HepG2 (cell line): ENCODE results near the gene AXIN1. TPM values are rescaled to one million over a fixed set of nuclear protein-coding genes. Genes with fewer than 3 reads are reported as not detected.

Experiments
- ATAC-seq: fragments of 200-7000 bp; cut with Tn5 transposase; 3 replicates; pipeline ENCODE4 v1.9.1; 2020; ENCODE audit warnings: mild to moderate bottlenecking, moderate library complexity
- BruUV-seq: library from RNA; stranded (reverse); fragments of 400-500 nt; replicated peaks from 2 replicates; lab custom pipeline; 2021; lab: Mats Ljungman, UMichigan
- CTCF ChIA-PET: fragments of 300-600 bp; formaldehyde crosslinking; extraction: SDS; loops from one replicate; lab custom pipeline; 2021; ENCODE audit warnings: low total read pairs, inconsistent platforms, low intra/inter-chr PET ratio; lab: Yijun Ruan, JAX
- POLR2A ChIA-PET: fragments of 350-600 bp; sonication (Branson Sonifier 250); formaldehyde crosslinking; loops from one replicate; lab custom pipeline; 2020; ENCODE audit warnings: antibody characterized with exemption, inconsistent platforms; lab: Yijun Ruan, JAX
- DNase-seq: peaks from one replicate; pipeline ENCODE4 v3.0.0-alpha.2; 2015; ENCODE audit warnings: low spot score
- FAIRE-seq: peaks from 3 replicates; lab custom pipeline; 2011; peaks lifted over from hg19 to GRCh38; lab: Jason Lieb, UNC
- H2AFZ ChIP-seq: one replicate; pipeline ENCODE4 v1.6.1; 2011; ENCODE audit warnings: low read length, inconsistent platforms
- H3K27ac ChIP-seq: fragments of 300-600 bp; 3 replicates; pipeline ENCODE4 v1.8.0; 2011; ENCODE audit warnings: mixed run types, mild to moderate bottlenecking, mixed read lengths, low read length, inconsistent platforms; ENCODE audit not compliant: insufficient read depth; ENCODE audit errors: extremely low read length
- H3K27me3 ChIP-seq, 2 experiments: fragments of 200-600 bp in 1 of 2; 2 replicates in 1 of 2; 3 replicates in 1 of 2; pipeline versions ENCODE4 v1.6.0 to v1.8.0; 2011; ENCODE audit warnings: low read length in 2 of 2, mild to moderate bottlenecking in 2 of 2, moderate library complexity in 2 of 2, inconsistent platforms in 1 of 2; ENCODE audit not compliant: insufficient read depth in 2 of 2, control insufficient read depth in 1 of 2
- H3K36me3 ChIP-seq, 2 experiments: fragments of 200-600 bp in 1 of 2; replicated peaks in 1 of 2; 2 replicates in 1 of 2; 3 replicates in 1 of 2; pipeline versions ENCODE4 v1.5.1 to v1.8.0; 2011; ENCODE audit warnings: low read length in 2 of 2, inconsistent platforms in 1 of 2; ENCODE audit not compliant: insufficient read depth in 2 of 2, control insufficient read depth in 1 of 2
- H3K4me1 ChIP-seq: 2 replicates; pipeline ENCODE4 v1.5.1; 2012; ENCODE audit warnings: low read length, inconsistent platforms; ENCODE audit not compliant: insufficient read depth
- H3K4me2 ChIP-seq: 2 replicates; pipeline ENCODE4 v1.6.0; 2011; ENCODE audit warnings: low read depth, low read length, inconsistent platforms
- H3K4me3 ChIP-seq, 3 experiments: fragments of 200-600 bp in 1 of 3; sonication (generic), shearing (Covaris generic) in 1 of 3; replicated peaks in 1 of 3; 2 replicates each; pipeline ENCODE4 v1.5.1; 2011 to 2016; ENCODE audit warnings: low read length in 3 of 3, inconsistent platforms in 2 of 3, low read depth in 2 of 3, mild to moderate bottlenecking in 2 of 3, control low read depth in 1 of 3, mixed read lengths in 1 of 3; ENCODE audit not compliant: insufficient read depth in 1 of 3
- H3K79me2 ChIP-seq: one replicate; pipeline ENCODE4 v1.6.1; 2011; ENCODE audit warnings: low read length, inconsistent platforms; ENCODE audit not compliant: insufficient read depth
- H3K9ac ChIP-seq: 2 replicates; pipeline ENCODE4 v1.6.0; 2011; ENCODE audit warnings: mild to moderate bottlenecking, low read depth, low read length, inconsistent platforms; ENCODE audit not compliant: insufficient read depth
- H3K9me3 ChIP-seq: 2 replicates; pipeline ENCODE4 v1.5.1; 2012; ENCODE audit warnings: mild to moderate bottlenecking, low read length
- H4K20me1 ChIP-seq: 2 replicates; pipeline ENCODE4 v1.6.0; 2011; ENCODE audit warnings: inconsistent platforms, mild to moderate bottlenecking, low read length, moderate library complexity; ENCODE audit not compliant: insufficient read depth
- AGO2 ChIP-seq: fragments of 200-400 bp; formaldehyde crosslinking; optimal IDR thresholded peaks from 2 replicates; pipeline ENCODE3; 2017; ENCODE audit warnings: mild to moderate bottlenecking, low read depth, low read length, moderate library complexity
- MAFF ChIP-seq: IDR thresholded peaks from 2 replicates; pipeline ENCODE4 v1.6.1; 2011; ENCODE audit warnings: low read depth, low read length, improper control_type of control experiment
- RBM22 ChIP-seq: fragments of 200-400 bp; formaldehyde crosslinking; optimal IDR thresholded peaks from 2 replicates; pipeline ENCODE3; 2017; ENCODE audit warnings: mild to moderate bottlenecking, low read length, moderate library complexity
- TMF1 ChIP-seq: sonication (generic); formaldehyde crosslinking; IDR thresholded peaks from 2 replicates; pipeline ENCODE4 v1.8.1; 2022; ENCODE audit warnings: low read depth, missing genetic modification reagents
- ZNF343 ChIP-seq: sonication (generic); formaldehyde crosslinking; IDR thresholded peaks from 2 replicates; pipeline ENCODE4 v1.4.0; 2020; ENCODE audit warnings: mild to moderate bottlenecking, missing genetic modification reagents
- ZNF350 ChIP-seq: sonication (generic); formaldehyde crosslinking; IDR thresholded peaks from 2 replicates; pipeline ENCODE4 v1.4.0; 2020; ENCODE audit warnings: mild to moderate bottlenecking, low read depth, missing genetic modification reagents, borderline replicate concordance
- ZNF354B ChIP-seq: sonication (generic); formaldehyde crosslinking; IDR thresholded peaks from 2 replicates; pipeline ENCODE4 v1.8.0; 2022; ENCODE audit warnings: mild to moderate bottlenecking, missing genetic modification reagents
- WGBS: methylation state at CpG from one replicate; pipeline ENCODE4 v1.1.6; 2017; ENCODE audit warnings: low lambda C conversion rate; 5-methylcytosine and 5-hydroxymethylcytosine counted together
- in situ Hi-C: cut with HindIII; loops from 2 replicates; pipeline ENCODE4 v1.10.0; 2017; ENCODE audit warnings: low pct_unique_long_range_greater_than_20kb; ENCODE audit not compliant: extremely low pct_ligation_motif_present
- intact Hi-C: fragments of 100-400 bp; cut with micrococcal nuclease; formaldehyde crosslinking; loops from one replicate; pipeline ENCODE4 v1.10.0; 2022; ENCODE audit not compliant: unreplicated experiment
- polyA plus RNA-seq, 8 experiments: library from polyadenylated mRNA; depleted of rRNA in 3 of 8; stranded (reverse) in 7 of 8; unstranded in 1 of 8; fragments of >200 nt; fragmentation: Illumina TruSeq in 4 of 8; extraction: Trizol in 4 of 8; gene quantifications; 2 replicates each; pipeline versions ENCODE4 v1.2.1 to v1.2.3, GENCODE V29; 2011 to 2016; ENCODE audit warnings: low read depth in 4 of 8, missing spikeins in 1 of 8, mixed read lengths in 1 of 8; ENCODE audit not compliant: insufficient read depth in 1 of 8
- total RNA-seq, 5 experiments: library from RNA; depleted of rRNA; stranded (reverse); fragments of >200 nt; fragmentation: Illumina TruSeq; extraction: Trizol; gene quantifications; 2 replicates each; pipeline ENCODE4 v1.2.3, GENCODE V29; 2016; ENCODE audit warnings: low read depth in 1 of 5

The AXIN1 gene
- total and polyA plus RNA-seq, 2 of the 13 experiments (the other 11 are each of a cell fraction or from before 2014, with no cell fraction given) = 24.0 to 26.0 TPM

DNA sequence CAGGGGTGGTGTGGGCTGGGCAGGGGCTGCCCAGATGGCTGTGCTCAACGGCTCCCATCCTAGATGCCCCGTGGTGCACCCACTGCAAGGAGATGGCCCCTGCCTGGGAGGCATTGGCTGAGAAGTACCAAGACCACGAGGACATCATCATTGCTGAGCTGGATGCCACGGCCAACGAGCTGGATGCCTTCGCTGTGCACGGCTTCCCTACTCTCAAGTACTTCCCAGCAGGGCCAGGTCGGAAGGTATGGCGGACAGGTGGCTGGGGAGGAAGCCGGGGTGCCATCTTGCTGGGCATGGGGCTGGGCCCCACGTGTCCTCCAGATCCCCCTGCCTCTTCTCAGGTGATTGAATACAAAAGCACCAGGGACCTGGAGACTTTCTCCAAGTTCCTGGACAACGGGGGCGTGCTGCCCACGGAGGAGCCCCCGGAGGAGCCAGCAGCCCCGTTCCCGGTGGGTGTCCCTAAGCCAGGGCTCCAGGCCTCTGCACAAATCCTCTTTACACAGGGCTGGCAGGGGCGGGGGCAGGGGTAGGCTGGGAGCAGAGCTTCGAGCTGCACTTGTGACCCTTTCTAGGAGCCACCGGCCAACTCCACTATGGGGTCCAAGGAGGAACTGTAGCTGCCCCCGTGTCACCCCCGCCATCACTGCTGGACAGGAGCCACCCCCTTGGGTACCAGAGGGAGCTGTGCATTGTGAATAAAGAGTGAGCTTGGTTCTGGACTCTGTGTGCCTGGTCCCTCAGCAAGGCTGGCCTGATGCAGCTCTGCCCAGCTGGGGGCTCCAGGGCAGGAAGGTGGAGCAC is 65.8 kb downstream of the AXIN1 start:
- no peak for FAIRE-seq
- Histone ChIP-seq H4K20me1 (no peaks in the 10 kb centered on the region), H3K27ac (no peak overlapping the region), H3K4me1 (no peaks in the 10 kb centered on the region), H2AFZ (no peak overlapping the region), H3K79me2 (no peaks in the 10 kb centered on the region)
- WGBS = 90% methylated on average over 14 of the region's 22 CpGs
- no TSS peak for BruUV-seq
- intact Hi-C loops = loop anchor here (5.0 kb wide), 1 partner anchor 49 kb away; no protein-coding TSS in a partner anchor
- CTCF ChIA-PET = no interaction called here
- no peak for TF ChIP-seq MAFF
- TF ChIP-seq RBM22 = peak; percentile 17
- TF ChIP-seq AGO2 = peak; percentile 55
- no peak for TF ChIP-seq ZNF343
- no peak for TF ChIP-seq ZNF354B (CRISPR knock-in tag)
- TF ChIP-seq ZNF350 = no peak
- TF ChIP-seq TMF1 (CRISPR knock-in tag) = no peak
- TF ChIP-seq, all 625 proteins: peak for 2
- in situ Hi-C loops = no loop called here
- no peak overlapping the region for H3K4me3 ChIP-seq
- no peak overlapping the region for H3K4me2 ChIP-seq
- DNase-seq (no peak), ATAC-seq (no peak)
- peaks cover 3 to 15% of the 10 kb centered on the region in 2 experiments; a peak in 4 of 5 replicates for H3K27me3 ChIP-seq
- no peak overlapping the region for H3K9ac ChIP-seq
- peaks cover 12 to 48% of the 10 kb centered on the region in 2 experiments; a peak in 4 of 5 replicates for H3K36me3 ChIP-seq
- POLR2A ChIA-PET = no interaction called here
- no peaks in the 10 kb centered on the region for H3K9me3 ChIP-seq
